DMS79 (cell line): Measurements from ENCODE around the gene GADL1.

Source experiments
- DNase-seq: peaks from one replicate; lab custom pipeline; 2025; lab: John Stamatoyannopoulos, UW

Gene GADL1

GRCh38 chr3:30694148-30694547 lies 200.3 kb downstream of the GADL1 start:
- DNase-seq, result no peak

GRCh38 chr3:30693470-30694120 lies 200.9 kb downstream of the GADL1 start:
- DNase-seq, result no peak

DNA sequence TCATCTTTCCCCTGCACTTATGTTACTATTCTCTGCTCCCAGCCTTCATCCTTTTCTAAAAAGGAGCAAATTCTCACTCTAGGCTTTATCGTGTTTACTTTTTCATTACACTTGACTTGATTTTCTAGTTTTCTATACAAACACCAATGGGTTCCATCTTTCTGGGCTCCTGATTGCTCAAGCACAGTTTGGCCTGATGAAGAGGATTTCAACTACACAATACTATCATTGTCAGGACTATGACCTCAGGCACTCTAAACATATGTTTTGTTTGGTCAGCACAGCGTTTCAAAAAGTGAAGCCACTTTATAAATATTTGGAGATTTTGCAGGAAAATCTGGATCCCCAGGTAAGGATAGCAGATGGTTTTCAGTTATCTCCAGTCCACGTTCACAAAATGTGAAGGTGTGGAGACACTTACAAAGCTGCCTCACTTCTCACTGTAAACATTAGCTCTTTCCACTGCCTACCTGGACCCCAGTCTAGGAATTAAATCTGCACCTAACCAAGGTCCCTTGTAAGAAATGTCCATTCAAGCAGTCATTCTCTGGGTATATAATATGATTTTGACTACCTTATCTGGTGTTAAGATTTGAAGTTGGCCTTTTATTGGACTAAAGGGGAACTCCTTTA lies 201.8 kb downstream of the GADL1 start:
- DNase-seq, result no peak

DNA sequence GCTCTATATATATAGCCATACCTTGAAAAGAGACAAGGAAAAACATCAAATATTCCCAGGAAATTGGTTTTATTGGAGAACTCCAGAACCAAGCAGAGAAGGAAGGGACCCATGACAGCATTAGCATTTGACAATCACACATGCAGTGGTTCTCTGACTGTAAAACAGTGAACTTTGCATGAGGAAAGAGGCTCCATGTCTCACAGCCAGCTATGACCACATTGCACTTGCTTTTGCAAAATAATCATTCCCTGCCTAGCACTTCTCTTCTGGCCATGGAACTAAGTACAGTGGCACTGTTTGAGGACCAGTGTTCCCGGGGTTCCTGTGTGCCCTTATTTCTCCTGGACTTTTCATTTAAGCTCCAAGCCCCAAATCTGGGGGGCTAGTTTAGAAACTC lies 202.5 kb downstream of the GADL1 start:
- no peak for DNase-seq

GRCh38 chr3:30691249-30691880 lies 203.1 kb downstream of the GADL1 start:
- no peak for DNase-seq

- DNase-seq, result no peak
These were observed 204.3 kb downstream of the GADL1 start for GRCh38 chr3:30690199-30690598.

DNA sequence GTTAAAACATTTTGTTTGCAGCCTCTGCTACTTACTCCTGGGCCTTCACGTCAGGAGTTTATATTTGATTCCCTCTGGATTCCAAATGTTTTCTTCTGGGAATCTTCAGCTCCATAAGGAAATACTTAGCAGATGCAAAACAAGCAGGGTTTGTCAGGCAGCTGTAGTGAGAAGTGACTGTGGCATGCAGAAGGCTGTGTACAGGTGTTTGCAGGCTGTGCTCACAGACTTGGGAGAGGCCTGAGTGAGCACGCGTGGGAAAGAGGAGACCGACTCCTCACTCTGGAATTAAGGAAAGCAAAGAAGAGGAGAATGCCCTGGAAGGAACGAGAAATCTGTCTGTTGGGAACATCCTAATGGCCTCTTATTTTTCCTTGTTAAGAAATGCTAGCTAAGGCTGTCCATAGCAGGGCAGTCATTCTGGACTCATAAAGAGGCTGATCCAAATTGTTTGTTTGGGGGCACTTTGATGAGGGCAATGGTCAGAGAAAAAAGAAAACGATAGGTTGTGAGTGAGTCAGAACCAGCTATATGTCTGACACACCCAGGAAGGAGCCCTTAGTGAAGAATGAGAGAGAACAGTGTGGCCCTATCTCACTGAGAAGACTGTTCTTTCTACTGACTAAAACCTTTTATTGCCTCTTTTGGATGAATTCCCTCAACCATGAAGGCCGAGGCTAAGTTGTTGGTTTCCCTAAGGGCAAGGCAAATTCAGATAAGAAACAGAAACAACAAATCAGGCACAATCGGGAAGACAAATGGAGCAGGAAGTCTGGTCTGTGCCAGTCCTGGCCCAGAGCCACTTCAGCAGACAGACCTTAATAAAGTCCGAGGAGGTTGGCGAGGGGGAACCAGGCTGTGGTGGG lies 205.5 kb downstream of the GADL1 start:
- DNase-seq, result no peak

GRCh38 chr3:30687930-30688570 lies 206.4 kb downstream of the GADL1 start:
- no peak for DNase-seq

DNA sequence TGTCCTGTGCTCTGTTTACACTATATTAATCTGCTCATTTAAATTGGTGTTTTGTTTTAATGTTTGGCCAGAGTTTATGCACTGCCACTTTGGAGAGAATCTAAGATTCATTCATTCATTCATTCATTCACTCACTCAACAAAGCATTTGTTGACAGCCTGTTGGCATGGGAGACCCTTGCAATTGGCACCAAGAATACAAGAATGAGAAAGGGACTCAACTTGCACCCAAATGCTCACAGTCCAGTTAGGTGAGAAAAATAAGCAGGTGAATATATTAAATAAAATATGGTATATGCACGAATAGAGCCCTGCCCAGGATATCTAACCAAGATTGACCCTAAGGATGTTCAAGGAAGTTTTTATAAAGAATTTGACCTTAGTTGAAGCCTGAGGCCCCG lies 207.7 kb downstream of the GADL1 start:
- DNase-seq, result no peak

DNA sequence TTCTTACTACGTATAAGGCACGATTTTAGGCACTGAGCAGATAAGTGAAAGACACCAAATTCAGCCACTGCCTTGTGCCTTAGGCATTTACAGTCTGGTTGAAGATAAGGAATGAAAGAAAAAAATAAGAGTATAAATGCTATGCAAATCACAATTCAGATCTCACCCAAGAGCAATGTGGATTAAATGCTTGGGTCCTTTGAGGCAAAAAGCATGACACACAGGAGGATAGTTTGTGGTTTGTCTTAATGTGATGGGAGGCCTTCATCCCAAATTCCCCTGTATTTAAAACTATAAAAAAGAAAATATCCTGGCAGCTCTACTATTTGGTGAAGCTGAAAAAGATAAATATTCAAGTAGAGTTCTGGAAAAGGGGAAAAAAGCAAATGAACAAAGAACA lies 208.3 kb downstream of the GADL1 start:
- no peak for DNase-seq

GRCh38 chr3:30685267-30685667 lies 209.2 kb downstream of the GADL1 start:
- no peak for DNase-seq

GRCh38 chr3:30684356-30684755 lies 210.1 kb downstream of the GADL1 start:
- no peak for DNase-seq

DNA sequence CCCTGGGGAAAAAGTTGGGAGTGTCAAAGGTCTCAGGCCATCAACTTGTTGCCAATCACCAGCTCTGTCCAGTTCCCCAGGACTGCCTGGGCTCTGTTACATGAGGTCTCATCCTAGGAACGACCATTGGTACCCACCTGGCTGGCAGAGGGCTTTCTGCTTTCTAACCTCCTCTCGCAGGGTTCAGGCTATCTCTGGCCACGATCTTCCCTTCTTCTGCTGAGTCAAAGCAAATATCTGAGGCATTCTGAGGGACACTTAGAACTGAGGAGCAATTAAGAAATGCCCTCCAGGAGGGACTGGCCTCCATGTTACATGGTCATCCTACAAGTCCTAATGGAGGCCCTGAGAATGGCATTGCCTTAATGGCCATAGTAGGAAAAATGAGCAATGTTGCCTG lies 210.7 kb downstream of the GADL1 start:
- DNase-seq, result no peak

DNA sequence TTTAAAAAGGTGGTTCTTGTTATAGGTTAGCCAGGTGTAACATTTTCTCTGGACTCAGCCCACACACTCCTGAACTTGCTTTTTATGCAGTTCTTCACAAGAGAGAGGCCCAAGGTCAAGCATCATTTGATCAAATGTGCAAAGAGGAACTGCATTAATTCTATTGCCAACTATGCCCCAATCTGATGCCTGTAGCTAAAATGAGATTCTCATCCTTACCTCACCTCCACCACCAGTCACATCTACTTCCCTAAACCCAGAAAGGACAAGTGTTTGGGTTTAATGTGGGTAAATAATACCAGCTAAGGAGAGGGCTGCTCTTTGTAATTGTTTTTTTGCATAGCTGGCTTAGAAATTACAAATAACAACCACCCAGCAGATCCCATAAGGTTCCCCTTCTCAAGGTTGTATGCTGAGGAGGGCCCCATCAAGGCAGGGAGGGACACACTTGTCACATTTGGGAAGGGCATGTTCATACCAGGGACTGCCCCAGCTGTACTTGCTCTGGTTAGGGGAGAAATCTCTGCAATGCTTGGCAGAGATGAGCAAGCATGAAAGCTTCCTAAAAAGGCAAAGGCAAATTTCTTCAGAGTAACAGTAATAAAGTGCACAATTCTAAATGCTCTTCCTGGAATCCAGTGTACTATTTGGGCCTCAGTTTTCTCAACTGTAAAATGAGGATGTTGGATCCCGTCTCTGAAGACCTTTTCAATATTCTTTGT lies 211.9 kb downstream of the GADL1 start:
- DNase-seq, result no peak

- no peak for DNase-seq
These were observed 212.7 kb downstream of the GADL1 start for GRCh38 chr3:30681649-30682211.

- DNase-seq, result no peak
These were observed 213.4 kb downstream of the GADL1 start for GRCh38 chr3:30680789-30681648.

DNA sequence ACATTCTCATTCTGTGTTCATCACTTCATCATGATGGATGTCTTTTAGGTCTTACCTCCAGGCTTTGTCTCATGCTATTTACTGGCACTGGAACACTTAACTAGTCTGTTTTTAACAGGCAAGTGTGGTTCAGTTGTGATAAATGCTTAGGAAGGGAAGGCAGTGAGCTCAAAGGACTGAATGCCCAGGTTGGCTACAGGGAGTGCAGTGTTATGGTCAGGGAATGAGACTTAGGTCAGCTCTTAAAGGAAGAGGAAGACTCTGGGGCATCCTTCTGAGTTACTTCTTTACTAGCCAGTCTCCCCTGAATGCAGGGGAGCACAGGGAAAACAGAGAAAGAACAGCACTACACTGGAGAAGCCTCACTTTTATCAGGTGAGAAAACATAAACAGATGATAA lies 215.4 kb downstream of the GADL1 start:
- DNase-seq, result no peak

GRCh38 chr3:30677347-30677685 lies 217.1 kb downstream of the GADL1 start:
- DNase-seq, result no peak

DNA sequence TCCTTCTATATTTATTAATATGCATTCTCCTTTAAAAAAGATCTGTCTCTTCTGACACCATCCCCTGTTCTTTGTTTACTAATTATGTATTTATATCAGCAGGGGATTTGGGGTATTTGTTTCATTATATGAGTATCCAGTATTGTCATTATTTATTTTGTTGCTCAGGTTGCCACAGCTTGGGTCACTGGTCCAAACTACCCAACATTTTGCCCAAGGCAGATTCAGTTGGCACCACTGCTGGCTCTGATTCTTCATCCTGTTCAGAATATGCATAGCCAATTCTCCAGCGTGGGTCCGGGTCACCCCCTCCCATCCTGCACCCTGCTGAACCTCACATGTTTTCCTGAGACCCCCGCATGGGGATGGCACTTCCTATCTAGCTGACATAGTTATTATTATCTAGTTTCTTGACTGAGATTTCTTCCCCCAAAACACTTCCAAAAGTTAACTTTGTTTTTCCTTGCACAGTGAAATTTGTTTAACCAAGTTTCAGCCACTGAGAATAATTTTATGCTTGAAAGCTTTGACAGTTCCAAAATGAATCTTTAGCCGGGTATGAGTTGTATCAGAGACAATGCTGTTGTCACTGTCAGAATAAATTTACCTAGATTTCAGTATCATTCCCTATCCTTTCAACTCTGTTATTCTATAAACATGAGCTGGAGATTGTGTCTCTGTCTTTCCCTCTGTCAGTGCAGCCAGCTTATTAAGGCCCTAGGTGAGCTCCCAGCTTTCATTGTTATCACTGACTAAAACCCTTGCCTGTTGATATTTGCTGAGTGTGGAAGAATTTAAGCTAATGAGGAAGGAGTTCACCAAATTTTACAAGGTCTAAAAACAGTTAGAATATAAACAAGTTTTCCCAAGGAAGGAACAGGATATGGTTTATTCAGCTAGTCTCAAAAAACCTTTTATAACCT lies 217.8 kb downstream of the GADL1 start:
- no peak for DNase-seq
